Measurements from ENCODE around the gene CEP164. TPM values are rescaled to one million over a fixed set of nuclear protein-coding genes. Genes with fewer than 3 reads are reported as not detected.

Gene CEP164
- total RNA-seq, 1 donor from 2014 or later, result 30.7 TPM

DNA sequence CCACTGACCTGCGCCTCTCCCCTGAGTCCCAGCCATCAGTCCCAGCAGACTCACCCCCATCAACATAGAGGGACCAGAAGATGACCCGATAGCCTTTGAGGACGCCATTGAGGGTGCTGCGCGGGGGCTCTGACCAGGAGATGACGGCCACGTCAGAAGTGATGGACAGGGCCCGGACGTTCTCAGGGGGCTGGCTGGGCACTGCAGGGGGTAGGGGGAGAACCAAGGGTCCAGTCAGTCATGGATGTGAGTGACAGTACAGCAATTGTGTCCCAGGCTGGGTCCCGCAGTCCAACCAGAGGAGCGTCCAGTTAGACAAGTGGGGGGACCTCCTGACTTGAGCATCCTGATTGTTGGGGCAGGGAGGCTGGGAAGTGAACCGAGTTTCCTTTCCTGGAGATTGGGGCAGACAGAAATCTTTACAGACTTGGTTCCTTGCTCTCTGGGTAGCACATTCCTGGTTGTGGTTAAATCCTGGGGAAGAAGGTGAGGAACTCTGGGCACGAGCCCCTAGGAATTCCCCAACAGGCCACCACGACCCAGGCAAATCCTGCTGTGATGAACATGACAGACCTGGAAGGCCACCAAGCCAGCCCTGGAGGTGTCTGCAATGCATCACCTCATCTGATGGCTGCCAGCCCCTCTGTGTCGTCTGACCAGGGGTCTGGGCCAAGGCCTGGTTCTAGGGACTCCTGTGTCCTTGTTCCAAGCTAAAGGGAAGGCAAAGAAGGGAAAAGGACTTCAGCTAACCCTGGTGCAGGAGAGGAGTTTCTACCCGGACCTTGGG, 133.9 kb downstream of the CEP164 start:
- DNase-seq (ENCODE audit: low spot score), result no peak

DNA sequence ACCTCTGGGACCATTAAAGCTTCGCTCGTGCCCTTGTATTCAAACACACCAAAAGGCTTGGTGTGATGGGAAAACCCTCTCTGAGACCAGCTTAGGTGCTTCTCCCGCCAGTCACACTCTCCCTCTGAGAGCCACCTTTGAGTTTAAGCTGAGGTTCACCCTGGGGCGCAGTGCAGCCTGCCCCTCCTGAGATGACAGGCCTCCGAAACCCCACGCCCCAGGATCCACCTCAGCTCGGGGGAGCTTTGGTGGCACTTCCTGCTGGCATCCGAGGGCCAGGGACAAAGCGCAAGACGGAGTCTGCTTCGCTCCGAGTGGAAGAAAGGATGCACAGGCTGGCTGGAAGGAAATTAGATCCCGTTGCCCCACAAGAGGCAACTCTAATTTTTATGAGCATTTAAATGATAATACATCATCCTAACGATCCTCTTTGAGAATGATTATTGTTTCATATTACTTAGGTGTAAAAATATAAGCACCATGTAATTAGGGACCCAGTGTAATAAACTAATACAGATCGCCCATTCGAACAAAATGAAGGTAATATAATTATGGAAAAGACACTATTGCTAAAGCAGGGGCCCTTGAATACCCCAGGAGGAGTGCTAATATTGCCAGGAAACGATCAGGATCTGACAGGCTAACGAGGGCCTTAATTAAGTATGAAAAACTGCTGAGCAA, 134.7 kb downstream of the CEP164 start:
- no peak for DNase-seq (ENCODE audit: low spot score)

DNA sequence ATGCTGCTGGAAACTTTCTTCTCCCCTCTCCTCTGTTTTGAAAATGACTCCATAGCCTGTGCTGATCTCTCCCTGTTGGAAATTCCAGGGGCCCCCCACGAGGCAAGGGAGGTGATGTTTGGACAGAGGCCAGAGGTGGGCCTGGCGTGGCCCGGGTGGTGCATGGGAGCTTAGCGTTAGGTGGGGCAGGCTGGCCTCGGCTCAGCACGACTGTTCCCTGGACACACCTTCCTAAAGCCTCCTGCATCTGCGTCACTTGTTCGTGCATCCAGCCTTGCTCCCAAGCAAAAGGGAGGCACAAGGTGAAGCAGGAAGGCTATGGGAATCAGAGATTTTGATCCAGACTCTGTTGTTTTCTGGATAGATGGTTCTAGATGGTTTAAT, 135.2 kb downstream of the CEP164 start:
- DNase-seq (ENCODE audit: low spot score), result no peak

Other genes starting within 250 kb of the CEP164 start
- 54.6 TPM for gene SIK3, start 229.4 kb upstream of the CEP164 start, total RNA-seq
- 73.9 TPM for gene PAFAH1B2, start 183.6 kb upstream of the CEP164 start, total RNA-seq
- gene SIDT2, start 149.1 kb upstream of the CEP164 start, total RNA-seq, result 72.9 TPM
- 2,517 TPM for gene TAGLN, start 128.5 kb upstream of the CEP164 start, total RNA-seq
- gene PCSK7, start 95.8 kb upstream of the CEP164 start, total RNA-seq, result 67.0 TPM
- 30.5 TPM for gene RNF214, start 95.2 kb upstream of the CEP164 start, total RNA-seq
- gene BACE1-AS, start 36.5 kb upstream of the CEP164 start, total RNA-seq, result 10.2 TPM
- gene BACE1, start 11.6 kb upstream of the CEP164 start, total RNA-seq, result 31.7 TPM

Measured in mucosa of gallbladder (tissue), 1 donor.